ENCODE data around the gene MSI2.
A peak's percentile ranks its signal among the peaks of the same experiment; 100 is the strongest.

The MSI2 gene

DNA sequence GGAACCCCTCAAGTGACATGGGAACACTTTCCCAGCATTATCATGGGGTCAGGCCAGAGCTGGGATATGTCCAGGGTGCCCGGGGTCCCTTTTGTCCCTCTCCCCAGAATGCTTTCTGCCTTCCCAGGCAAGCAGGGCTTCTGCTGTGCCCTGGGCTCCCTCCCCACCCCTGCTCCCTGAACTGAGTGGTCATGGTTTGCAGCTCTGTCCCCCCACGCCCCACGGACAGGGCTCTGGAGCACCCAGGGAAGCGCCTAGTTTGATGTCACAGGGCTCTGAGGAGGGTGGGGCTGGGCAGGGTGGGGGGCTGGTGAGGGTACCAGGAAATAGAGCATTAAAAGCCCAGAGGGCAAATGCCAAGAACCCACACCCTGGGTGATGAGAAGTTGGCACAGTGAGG lies 396.5 kb downstream of the MSI2 start:
- Histone ChIP-seq H3K4me2 (ENCODE audit: low read length) (no peak overlapping the region), H3K27me3 (ENCODE audit: control insufficient read depth, insufficient read depth, low read length) (no peaks in the 10 kb centered on the region), H3K4me3 (ENCODE audit: low read length) (no peak overlapping the region), H3K9me3 (replicated peaks; ENCODE audit: low read length) (no peaks in the 10 kb centered on the region), H3K9ac (ENCODE audit: low read depth, low read length) (no peak overlapping the region), H3K4me1 (ENCODE audit: control insufficient read depth, insufficient read depth, low read length) (no peaks in the 10 kb centered on the region), H3K36me3 (ENCODE audit: insufficient read depth, low read length) (peaks cover 6% of the 10 kb centered on the region)

GRCh38 chr17:57653279-57653678 lies 397.0 kb downstream of the MSI2 start:
- no peaks in the 10 kb centered on the region for H3K4me1 ChIP-seq (ENCODE audit: control insufficient read depth, insufficient read depth, low read length)
- no peak overlapping the region for H3K9ac ChIP-seq (ENCODE audit: low read depth, low read length)
- no peak overlapping the region for H3K4me2 ChIP-seq (ENCODE audit: low read length)
- H3K9me3 ChIP-seq (replicated peaks; ENCODE audit: low read length) = no peaks in the 10 kb centered on the region
- no peaks in the 10 kb centered on the region for H3K27me3 ChIP-seq (ENCODE audit: control insufficient read depth, insufficient read depth, low read length)
- H3K4me3 ChIP-seq (ENCODE audit: low read length) = no peak overlapping the region
- peaks cover 6% of the 10 kb centered on the region for H3K36me3 ChIP-seq (ENCODE audit: insufficient read depth, low read length)

- no peak overlapping the region for H3K4me3 ChIP-seq (ENCODE audit: low read length)
- H3K9me3 ChIP-seq (replicated peaks; ENCODE audit: low read length) = no peaks in the 10 kb centered on the region
- no peaks in the 10 kb centered on the region for H3K27me3 ChIP-seq (ENCODE audit: control insufficient read depth, insufficient read depth, low read length)
These were observed 397.9 kb downstream of the MSI2 start for GRCh38 chr17:57654040-57654775.

GRCh38 chr17:57655553-57655952 lies 399.2 kb downstream of the MSI2 start:
- no peak overlapping the region for H3K4me2 ChIP-seq (ENCODE audit: low read length)
- H3K27me3 ChIP-seq (ENCODE audit: control insufficient read depth, insufficient read depth, low read length) = no peaks in the 10 kb centered on the region
- no peaks in the 10 kb centered on the region for H3K4me1 ChIP-seq (ENCODE audit: control insufficient read depth, insufficient read depth, low read length)
- H3K9ac ChIP-seq (ENCODE audit: low read depth, low read length) = no peak overlapping the region
- no peaks in the 10 kb centered on the region for H3K9me3 ChIP-seq (replicated peaks; ENCODE audit: low read length)
- peaks cover 10% of the 10 kb centered on the region for H3K36me3 ChIP-seq (ENCODE audit: insufficient read depth, low read length)
- no peak overlapping the region for H3K4me3 ChIP-seq (ENCODE audit: low read length)

More at GRCh38 chr17:57654040-57654775, 397.9 kb downstream of the MSI2 start:
- Histone ChIP-seq H3K4me1 (ENCODE audit: control insufficient read depth, insufficient read depth, low read length) (no peaks in the 10 kb centered on the region), H3K9ac (ENCODE audit: low read depth, low read length) (no peak overlapping the region), H3K4me2 (ENCODE audit: low read length) (no peak overlapping the region), H3K36me3 (ENCODE audit: insufficient read depth, low read length) (peaks cover 6% of the 10 kb centered on the region)

GRCh38 chr17:57657211-57657610 lies 400.9 kb downstream of the MSI2 start:
- H3K9me3 ChIP-seq (replicated peaks; ENCODE audit: low read length) = no peaks in the 10 kb centered on the region
- peaks cover 11% of the 10 kb centered on the region for H3K36me3 ChIP-seq (ENCODE audit: insufficient read depth, low read length)
- H3K4me2 ChIP-seq (ENCODE audit: low read length) = no peak overlapping the region
- H3K9ac ChIP-seq (ENCODE audit: low read depth, low read length) = no peak overlapping the region
- no peak overlapping the region for H3K4me3 ChIP-seq (ENCODE audit: low read length)
- H3K27me3 ChIP-seq (ENCODE audit: control insufficient read depth, insufficient read depth, low read length) = no peaks in the 10 kb centered on the region
- H3K4me1 ChIP-seq (ENCODE audit: control insufficient read depth, insufficient read depth, low read length) = peaks cover 11% of the 10 kb centered on the region

DNA sequence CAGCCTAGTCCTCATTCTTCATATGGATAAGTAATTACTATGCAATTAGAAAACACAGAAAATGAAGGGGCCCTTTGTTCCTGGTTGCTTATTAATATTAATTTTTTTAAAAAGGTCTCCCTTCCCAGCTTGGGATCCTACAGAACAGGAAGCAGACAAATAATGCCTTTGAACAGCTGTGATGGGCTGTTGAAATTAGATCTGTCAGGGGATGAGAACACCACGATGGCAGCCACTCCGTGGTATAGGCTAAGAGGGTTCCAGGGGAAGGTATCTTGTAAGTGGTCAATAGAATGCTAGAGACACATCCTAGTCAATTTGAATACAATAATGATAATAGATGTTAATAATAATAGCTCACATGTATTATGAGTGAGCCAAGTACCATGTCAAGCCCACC lies 405.7 kb downstream of the MSI2 start:
- peak overlapping the region; percentile 69 for H3K4me2 ChIP-seq (ENCODE audit: low read length)
- H3K4me1 ChIP-seq (ENCODE audit: control insufficient read depth, insufficient read depth, low read length) = peaks cover 26% of the 10 kb centered on the region
- H3K27me3 ChIP-seq (ENCODE audit: control insufficient read depth, insufficient read depth, low read length) = no peaks in the 10 kb centered on the region
- H3K4me3 ChIP-seq (ENCODE audit: low read length) = no peak overlapping the region
- H3K9ac ChIP-seq (ENCODE audit: low read depth, low read length) = peak overlapping the region; percentile 23
- peaks cover 9% of the 10 kb centered on the region for H3K36me3 ChIP-seq (ENCODE audit: insufficient read depth, low read length)
- no peaks in the 10 kb centered on the region for H3K9me3 ChIP-seq (replicated peaks; ENCODE audit: low read length)

- Histone ChIP-seq H3K36me3 (ENCODE audit: insufficient read depth, low read length) (peaks cover 5% of the 10 kb centered on the region), H3K4me2 (ENCODE audit: low read length) (peak overlapping the region; percentile 69), H3K9me3 (replicated peaks; ENCODE audit: low read length) (no peaks in the 10 kb centered on the region), H3K4me1 (ENCODE audit: control insufficient read depth, insufficient read depth, low read length) (peaks cover 26% of the 10 kb centered on the region), H3K9ac (ENCODE audit: low read depth, low read length) (peak overlapping the region; percentile 23), H3K4me3 (ENCODE audit: low read length) (peak overlapping the region; percentile 27), H3K27me3 (ENCODE audit: control insufficient read depth, insufficient read depth, low read length) (no peaks in the 10 kb centered on the region)
These were observed 406.5 kb downstream of the MSI2 start for GRCh38 chr17:57662644-57663308.

DNA sequence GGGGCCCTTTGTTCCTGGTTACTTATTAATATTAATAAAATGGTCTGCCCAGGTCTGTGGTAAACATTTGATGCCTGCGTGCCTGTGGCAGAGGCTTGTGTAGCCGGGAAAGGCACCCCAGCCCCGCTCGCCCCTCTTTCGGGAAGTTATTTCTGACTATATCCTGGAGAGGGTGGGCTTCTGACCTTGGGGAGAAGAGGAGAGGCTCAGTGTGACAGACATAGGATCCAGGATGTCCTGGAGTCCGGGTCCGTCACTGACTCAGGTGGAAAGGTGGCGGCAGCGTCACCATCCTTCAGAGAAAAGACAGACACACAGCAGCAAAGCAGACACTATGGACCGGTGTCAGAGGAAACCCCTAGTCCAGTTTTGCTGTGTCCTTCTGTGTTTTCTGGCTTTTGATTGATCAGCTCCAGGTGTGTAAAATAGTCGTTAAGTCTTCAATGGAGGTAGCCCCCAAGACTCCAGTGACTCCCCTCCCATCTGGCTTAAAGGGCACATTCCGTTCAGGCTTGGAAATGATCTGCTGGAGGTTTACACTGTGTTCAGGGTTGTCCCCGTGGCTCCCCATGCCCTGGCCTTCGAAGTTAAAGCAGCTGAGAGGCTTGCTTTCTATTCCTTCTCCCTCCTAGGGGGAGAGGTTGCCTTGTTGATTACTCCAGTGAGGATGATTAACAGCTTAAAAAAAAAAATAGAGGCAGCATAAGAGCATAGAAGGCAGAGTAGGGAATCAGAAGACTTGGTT lies 407.2 kb downstream of the MSI2 start:
- Histone ChIP-seq H3K9me3 (replicated peaks; ENCODE audit: low read length) (no peaks in the 10 kb centered on the region), H3K9ac (ENCODE audit: low read depth, low read length) (peak overlapping the region; percentile 64), H3K36me3 (ENCODE audit: insufficient read depth, low read length) (peaks cover 5% of the 10 kb centered on the region), H3K4me2 (ENCODE audit: low read length) (peak overlapping the region; percentile 53), H3K27me3 (ENCODE audit: control insufficient read depth, insufficient read depth, low read length) (no peaks in the 10 kb centered on the region), H3K4me1 (ENCODE audit: control insufficient read depth, insufficient read depth, low read length) (peaks cover 26% of the 10 kb centered on the region), H3K4me3 (ENCODE audit: low read length) (peak overlapping the region; percentile 51)

GRCh38 chr17:57665128-57665527 lies 408.8 kb downstream of the MSI2 start:
- H3K27me3 ChIP-seq (ENCODE audit: control insufficient read depth, insufficient read depth, low read length) = no peaks in the 10 kb centered on the region

DNA sequence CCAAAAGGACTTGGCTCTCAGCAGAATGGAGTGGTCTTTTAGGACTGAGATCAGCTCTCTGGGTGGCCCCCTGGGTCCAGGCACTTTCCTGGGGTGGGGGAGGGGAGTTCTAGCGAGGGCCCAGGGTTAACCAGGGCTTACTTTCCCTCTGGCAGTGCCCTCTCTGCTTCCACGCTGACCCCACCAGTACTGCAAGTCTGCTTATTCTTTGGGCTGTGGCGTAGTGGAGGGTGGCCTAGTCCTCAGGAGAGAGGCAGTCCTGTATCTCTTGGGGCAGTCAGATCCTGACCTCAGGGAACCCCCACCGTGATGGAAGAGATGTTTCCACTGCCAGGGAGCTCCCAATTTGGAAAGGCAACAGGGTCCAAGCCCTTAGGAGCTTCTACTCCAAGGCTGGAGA lies 409.4 kb downstream of the MSI2 start:
- Histone ChIP-seq H3K4me3 (ENCODE audit: low read length) (no peak overlapping the region), H3K36me3 (ENCODE audit: insufficient read depth, low read length) (peaks cover under 1% of the 10 kb centered on the region), H3K4me2 (ENCODE audit: low read length) (no peak overlapping the region), H3K9ac (ENCODE audit: low read depth, low read length) (no peak overlapping the region), H3K27me3 (ENCODE audit: control insufficient read depth, insufficient read depth, low read length) (no peaks in the 10 kb centered on the region), H3K9me3 (replicated peaks; ENCODE audit: low read length) (no peaks in the 10 kb centered on the region), H3K4me1 (ENCODE audit: control insufficient read depth, insufficient read depth, low read length) (peaks cover 26% of the 10 kb centered on the region)

More at GRCh38 chr17:57665128-57665527, 408.8 kb downstream of the MSI2 start:
- Histone ChIP-seq H3K9ac (ENCODE audit: low read depth, low read length) (no peak overlapping the region), H3K36me3 (ENCODE audit: insufficient read depth, low read length) (peaks cover 5% of the 10 kb centered on the region), H3K9me3 (replicated peaks; ENCODE audit: low read length) (no peaks in the 10 kb centered on the region), H3K4me1 (ENCODE audit: control insufficient read depth, insufficient read depth, low read length) (peaks cover 26% of the 10 kb centered on the region), H3K4me3 (ENCODE audit: low read length) (no peak overlapping the region), H3K4me2 (ENCODE audit: low read length) (no peak overlapping the region)

- Histone ChIP-seq H3K4me2 (ENCODE audit: low read length) (no peak overlapping the region), H3K9me3 (replicated peaks; ENCODE audit: low read length) (no peaks in the 10 kb centered on the region), H3K27me3 (ENCODE audit: control insufficient read depth, insufficient read depth, low read length) (no peaks in the 10 kb centered on the region), H3K4me1 (ENCODE audit: control insufficient read depth, insufficient read depth, low read length) (peaks cover 23% of the 10 kb centered on the region), H3K36me3 (ENCODE audit: insufficient read depth, low read length) (no peaks in the 10 kb centered on the region), H3K4me3 (ENCODE audit: low read length) (no peak overlapping the region), H3K9ac (ENCODE audit: low read depth, low read length) (no peak overlapping the region)
These were observed 410.0 kb downstream of the MSI2 start for GRCh38 chr17:57666201-57666870.

Measured in skeletal muscle satellite cell (primary cell).